HG03060 (cell line): ENCODE results near the gene GATAD2B.
"Not testable (repeated sequence)": the region's sequence is repeated elsewhere in the genome, so short reads cannot be mapped to it uniquely, and the experiment has no call there.

ENCODE experiments used
- ATAC-seq: cut with Tn5 transposase; IDR thresholded peaks from one replicate; pipeline ENCODE4 v1.9.1; 2021; ENCODE audit warnings: low read depth, moderate number of reproducible peaks; ENCODE audit not compliant: unreplicated experiment

The GATAD2B gene

DNA sequence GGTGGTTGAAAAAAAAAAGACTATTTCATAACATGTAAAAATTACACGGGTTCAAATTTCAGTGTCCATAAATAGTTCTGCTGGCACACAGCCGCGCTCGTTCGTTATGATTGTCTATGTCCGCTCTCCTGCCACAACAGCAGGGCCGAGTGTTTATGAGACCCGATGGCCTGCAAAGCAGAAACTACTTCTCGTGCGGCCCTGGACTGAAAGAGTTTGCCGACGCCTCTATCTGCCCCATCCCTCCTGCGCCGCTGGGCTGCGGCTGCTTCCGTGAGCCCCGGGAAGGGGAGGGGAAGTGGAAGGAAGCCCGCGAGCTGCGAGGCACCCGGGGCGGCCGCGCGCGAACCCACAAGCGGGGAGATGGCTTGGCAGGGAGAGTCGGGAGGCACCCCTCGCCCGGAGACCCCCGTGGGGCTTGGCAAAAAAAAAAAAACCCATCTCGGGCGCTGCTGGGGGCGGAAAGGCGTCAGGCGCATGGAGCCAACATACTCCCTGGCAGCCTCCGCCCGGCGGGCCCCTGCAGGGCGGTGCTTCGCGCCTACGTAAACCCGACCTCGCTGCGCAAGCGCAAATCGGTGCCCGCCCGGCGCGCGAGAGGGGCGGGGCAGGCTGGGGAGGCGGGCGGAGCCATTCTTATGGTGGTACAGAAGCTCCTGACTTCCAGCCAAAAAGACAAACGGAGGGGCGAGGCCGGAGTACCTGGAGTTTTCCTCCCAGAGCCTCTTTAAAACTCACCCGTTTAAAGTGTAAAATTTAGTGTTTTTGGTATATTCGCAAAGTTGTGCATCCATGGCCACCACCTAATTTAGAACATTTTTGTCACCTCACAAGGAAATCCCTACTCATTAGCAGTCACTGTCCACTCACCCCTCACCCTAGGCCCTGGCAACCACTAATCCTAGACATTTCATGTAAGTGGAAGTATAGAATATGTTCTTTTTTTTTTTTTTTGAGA, 139.3 kb downstream of the GATAD2B start:
- ATAC-seq = peak; percentile 73

DNA sequence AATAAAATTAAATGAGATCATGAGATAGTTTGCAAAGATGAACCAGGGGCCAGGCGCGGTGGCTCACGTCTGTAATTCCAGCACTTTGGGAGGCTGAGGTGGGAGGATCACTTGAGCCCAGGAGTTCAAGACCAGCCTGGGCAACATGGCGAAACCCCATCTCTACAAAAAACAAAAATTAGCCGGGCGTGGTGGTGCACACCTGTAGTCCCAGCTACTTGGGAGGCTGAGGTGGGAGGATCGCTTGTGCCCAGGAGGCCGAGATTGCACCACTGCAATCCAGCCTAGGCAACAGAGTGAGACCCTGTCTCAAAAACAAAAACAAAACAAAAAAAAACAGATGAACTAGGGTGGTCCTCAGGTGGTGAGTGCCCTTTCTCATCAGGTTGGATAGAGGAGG, 140.1 kb downstream of the GATAD2B start:
- ATAC-seq = not testable (repeated sequence)

GRCh38 chr1:153780551-153780950, 142.2 kb downstream of the GATAD2B start:
- no peak for ATAC-seq

DNA sequence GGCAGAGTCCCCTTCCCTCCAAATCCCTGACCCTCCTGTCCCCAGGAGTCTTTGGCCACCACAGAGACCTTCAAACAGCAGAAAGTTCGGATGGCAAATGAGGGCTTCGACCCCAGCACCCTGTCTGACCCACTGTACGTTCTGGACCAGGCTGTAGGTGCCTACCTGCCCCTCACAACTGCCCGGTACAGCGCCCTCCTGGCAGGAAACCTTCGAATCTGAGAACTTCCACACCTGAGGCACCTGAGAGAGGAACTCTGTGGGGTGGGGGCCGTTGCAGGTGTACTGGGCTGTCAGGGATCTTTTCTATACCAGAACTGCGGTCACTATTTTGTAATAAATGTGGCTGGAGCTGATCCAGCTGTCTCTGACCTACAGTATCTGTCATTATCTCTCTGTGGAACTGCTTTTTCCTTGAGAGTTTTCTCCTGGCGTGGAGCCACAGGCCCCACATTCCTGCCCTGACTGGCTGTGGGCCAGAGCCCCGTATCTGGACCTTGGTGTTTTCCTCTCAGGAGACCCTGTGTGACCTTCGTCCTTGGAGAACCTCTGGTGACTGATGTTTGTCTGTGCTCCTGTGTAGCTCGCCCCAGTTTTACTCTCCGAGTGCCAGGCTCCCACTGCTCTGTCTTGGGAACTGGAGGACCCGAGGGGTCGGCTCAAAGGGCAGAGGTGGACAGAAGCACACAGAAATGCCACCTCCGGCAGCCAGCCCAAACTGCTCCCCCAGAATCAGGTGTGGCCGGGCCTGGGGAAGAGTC, 142.8 kb downstream of the GATAD2B start:
- no peak for ATAC-seq

GRCh38 chr1:153778824-153779519, 143.8 kb downstream of the GATAD2B start:
- ATAC-seq = no peak

GRCh38 chr1:153778051-153778823, 144.5 kb downstream of the GATAD2B start:
- ATAC-seq = no peak

GRCh38 chr1:153777648-153778047, 145.1 kb downstream of the GATAD2B start:
- ATAC-seq = no peak

DNA sequence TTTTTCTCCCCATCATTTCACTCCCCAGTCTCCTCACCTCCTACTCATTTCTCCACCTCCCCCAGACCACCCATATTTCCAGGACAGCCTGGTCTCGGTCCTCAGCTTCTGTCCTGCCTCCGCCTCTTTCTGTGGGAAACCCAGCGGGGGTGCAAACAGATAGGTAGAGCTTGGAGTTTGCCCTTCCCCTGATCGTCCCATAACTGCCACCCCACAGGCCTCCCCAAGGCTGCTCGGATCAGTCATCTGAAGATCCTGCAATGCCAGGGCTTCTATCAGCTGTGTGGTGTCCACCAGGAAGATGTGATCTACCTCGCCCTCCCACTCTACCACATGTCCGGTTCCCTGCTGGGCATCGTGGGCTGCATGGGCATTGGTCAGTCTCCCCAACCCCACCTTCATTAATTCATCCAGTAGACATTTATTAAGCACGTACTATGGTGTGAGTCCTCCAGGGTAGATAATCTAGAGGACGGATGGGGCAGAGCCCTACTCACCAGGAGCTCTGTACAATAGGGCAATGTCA, 145.9 kb downstream of the GATAD2B start:
- no peak for ATAC-seq

DNA sequence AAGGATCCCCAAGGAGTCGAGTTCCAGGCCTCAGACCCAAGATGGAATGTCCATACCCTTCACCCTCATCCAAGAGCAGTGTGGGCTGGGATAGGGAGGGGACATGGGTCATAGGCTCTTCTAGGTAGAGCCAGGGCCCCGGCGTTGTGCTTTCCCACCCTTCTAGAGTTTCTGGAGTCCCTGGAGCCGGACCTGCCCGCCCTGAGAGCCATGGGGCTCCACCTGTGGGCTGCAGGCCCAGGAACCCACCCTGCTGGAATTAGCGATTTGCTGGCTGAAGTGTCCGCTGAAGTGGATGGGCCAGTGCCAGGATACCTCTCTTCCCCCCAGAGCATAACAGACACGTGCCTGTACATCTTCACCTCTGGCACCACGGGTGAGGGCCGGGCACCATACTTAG, 146.4 kb downstream of the GATAD2B start:
- no peak for ATAC-seq

DNA sequence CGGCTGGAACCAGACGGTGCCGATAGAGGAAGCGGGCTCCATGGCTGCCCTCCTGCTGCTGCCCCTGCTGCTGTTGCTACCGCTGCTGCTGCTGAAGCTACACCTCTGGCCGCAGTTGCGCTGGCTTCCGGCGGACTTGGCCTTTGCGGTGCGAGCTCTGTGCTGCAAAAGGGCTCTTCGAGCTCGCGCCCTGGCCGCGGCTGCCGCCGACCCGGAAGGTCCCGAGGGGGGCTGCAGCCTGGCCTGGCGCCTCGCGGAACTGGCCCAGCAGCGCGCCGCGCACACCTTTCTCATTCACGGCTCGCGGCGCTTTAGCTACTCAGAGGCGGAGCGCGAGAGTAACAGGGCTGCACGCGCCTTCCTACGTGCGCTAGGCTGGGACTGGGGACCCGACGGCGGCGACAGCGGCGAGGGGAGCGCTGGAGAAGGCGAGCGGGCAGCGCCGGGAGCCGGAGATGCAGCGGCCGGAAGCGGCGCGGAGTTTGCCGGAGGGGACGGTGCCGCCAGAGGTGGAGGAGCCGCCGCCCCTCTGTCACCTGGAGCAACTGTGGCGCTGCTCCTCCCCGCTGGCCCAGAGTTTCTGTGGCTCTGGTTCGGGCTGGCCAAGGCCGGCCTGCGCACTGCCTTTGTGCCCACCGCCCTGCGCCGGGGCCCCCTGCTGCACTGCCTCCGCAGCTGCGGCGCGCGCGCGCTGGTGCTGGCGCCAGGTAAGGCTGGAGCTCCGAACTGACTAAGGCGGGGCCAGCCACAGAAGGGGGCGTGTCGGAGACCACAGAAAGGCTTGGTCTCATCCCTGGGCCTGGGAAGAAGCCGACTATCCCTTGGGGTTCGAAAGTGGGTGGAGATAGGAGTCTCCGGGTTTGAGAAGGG, 147.1 kb downstream of the GATAD2B start:
- no peak for ATAC-seq

DNA sequence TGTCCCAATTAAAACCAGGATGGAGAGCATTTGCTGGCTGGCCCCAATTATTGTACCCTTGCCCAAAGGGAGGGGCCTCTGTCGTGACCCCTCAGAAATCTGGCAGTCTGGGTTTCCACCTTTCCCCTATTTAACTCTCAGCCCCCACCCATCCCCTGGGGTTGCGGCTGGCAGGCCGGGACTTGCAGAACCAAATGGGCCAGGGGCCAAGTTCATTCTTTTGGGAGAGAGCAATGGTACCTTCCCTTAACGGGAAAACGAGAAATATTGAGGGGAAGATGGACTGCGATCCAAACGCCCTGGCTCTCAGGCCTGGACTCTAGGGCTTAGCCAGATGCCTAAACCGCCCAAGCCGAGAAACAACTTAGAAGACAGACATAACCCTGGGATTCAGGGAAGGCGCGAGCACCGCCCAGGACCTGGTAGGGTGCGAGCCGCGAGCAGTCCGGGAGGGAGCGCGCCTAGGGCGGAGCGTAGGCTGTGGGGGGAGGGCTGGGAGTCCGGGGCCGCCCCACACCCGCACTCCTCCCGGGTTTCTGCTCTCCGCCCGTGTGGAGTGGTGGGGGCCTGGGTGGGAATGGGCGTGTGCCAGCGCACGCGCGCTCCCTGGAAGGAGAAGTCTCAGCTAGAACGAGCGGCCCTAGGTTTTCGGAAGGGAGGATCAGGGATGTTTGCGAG, 147.9 kb downstream of the GATAD2B start, which contains the start of gene SLC27A3:
Gene SLC27A3 (plus strand): TSS at position 628 of the 678 bp plus-strand sequence. CDS start 91 bp downstream, outside the sequence.
- ATAC-seq = no peak

DNA sequence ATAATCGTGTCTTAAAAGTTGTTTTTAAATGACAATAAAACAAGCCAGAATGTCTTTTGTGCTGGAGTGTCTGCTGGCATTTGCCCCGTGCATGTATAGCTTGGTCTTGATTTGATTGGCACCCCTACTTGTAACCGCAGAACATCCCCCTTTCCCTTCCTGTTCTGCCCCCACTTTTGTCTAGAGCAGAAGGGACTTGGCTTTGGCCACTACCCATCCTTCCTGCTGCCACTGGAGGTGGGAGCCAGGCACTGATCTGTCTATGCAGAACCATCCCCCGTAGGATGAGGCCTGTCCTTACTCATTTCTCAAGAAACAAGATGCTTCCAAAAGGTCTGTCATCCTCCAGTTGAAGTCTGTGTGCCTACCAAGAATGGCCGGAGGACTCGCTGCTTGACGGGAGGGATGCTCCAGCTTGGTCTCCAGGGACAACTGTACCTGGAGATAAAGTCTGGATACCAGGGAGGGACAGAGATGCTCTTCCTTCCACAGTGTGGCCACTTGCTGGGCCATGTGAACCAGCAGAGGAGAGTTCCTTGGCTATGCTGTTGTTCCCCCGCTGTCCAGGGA, 148.7 kb downstream of the GATAD2B start:
- ATAC-seq = no peak

GRCh38 chr1:153773096-153773921, 149.5 kb downstream of the GATAD2B start:
- no peak for ATAC-seq

DNA sequence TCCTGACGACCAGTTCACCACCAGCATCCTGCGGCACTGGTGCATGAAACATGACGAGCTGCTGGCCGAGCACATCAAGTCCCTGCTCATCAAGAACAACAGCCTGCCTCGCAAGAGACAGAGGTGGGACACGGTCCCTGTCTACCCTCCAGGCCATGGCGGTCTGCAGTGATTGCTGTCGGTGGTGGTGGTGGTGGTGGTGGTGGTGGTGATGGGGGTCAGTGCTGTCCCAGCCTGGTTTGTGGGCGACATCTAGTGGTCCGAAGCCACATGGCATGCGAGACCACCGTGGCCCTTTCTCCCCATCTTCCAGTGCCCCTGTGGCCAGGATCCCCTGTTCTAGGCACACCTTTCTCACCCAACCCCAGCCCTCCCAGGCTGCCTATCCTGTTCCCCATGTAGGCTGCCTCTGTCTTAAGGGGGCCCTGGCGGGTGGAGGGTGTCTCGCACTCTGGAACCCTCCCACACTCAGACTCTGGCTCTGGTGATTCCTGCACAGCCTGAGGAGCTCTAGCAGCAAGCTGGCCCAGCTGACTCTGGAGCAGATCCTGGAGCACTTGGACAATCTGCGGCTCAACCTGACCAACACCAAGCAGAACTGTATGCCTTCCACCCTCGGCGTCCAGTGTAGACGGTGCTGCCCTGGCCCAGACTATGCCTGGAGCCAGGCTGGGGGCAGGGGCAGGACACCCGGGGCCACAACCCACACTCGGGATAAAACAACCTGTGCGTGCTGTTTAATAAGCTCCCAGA, 150.8 kb downstream of the GATAD2B start:
- no peak for ATAC-seq

- no peak for ATAC-seq
Observed at GRCh38 chr1:153771261-153771660, 151.5 kb downstream of the GATAD2B start.

DNA sequence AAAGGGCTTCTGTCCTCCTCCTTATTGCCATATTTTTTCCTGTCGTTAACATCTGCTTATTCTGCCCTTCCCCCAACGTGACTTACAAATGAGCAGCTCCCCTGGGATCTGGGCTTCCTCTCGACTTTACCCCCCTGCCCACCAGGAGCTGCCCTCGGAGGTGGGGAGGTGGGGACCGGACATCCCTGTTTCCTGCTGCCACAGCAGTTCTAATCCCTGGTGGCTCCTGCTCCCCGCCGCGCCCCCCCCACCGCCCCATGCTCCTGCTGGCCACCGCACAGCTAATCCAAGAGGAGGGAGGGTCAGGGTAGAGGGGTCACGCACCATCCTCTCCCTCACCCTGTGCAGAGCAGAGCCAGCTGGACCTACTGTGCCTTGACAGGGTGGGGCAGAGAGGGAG, 152.0 kb downstream of the GATAD2B start:
- no peak for ATAC-seq
